HG03378 (cell line): Measurements from ENCODE around the gene STPG3.

Experiments used
- ATAC-seq: cut with Tn5 transposase; IDR thresholded peaks from one replicate; pipeline ENCODE4 v1.9.1; 2021; ENCODE audit warnings: mild to moderate bottlenecking, moderate library complexity; ENCODE audit not compliant: unreplicated experiment

Gene STPG3

GRCh38 chr9:137251194-137251461 is at the start of gene STPG3:
Gene STPG3 (plus strand): TSS chr9:137251286. CDS start chr9:137251287, 1 bp downstream.
- ATAC-seq, result no peak

- no peak for ATAC-seq
Measured at GRCh38 chr9:137202966-137203365, 48.1 kb upstream of the STPG3 start.

- ATAC-seq, result no peak
Measured at GRCh38 chr9:137204731-137205125, 46.4 kb upstream of the STPG3 start.

- no peak for ATAC-seq
Measured at GRCh38 chr9:137205126-137206069, 45.7 kb upstream of the STPG3 start, which contains the start of the genes NDOR1 and TMEM203. Gene NDOR1 (plus strand): TSS chr9:137205700. CDS start chr9:137205778, 78 bp downstream. Gene TMEM203 (minus strand): TSS chr9:137205648. CDS start chr9:137205414, 234 bp downstream.

- no peak for ATAC-seq
Measured at GRCh38 chr9:137206602-137207001, 44.5 kb upstream of the STPG3 start.

- ATAC-seq, result no peak
Measured at GRCh38 chr9:137211532-137211931, 39.6 kb upstream of the STPG3 start.

- no peak for ATAC-seq
Measured at GRCh38 chr9:137212520-137212919, 38.6 kb upstream of the STPG3 start.

GRCh38 chr9:137213160-137214060 is 37.7 kb upstream of the STPG3 start:
- no peak for ATAC-seq

GRCh38 chr9:137214620-137215019 is 36.5 kb upstream of the STPG3 start:
- no peak for ATAC-seq

- no peak for ATAC-seq
Measured at GRCh38 chr9:137215196-137215986, 35.7 kb upstream of the STPG3 start.

- no peak for ATAC-seq
Measured at GRCh38 chr9:137216188-137216965, 34.7 kb upstream of the STPG3 start.

- ATAC-seq, result no peak
Measured at GRCh38 chr9:137217276-137218211, 33.5 kb upstream of the STPG3 start.

GRCh38 chr9:137218212-137218753 is 32.8 kb upstream of the STPG3 start:
- no peak for ATAC-seq

- ATAC-seq, result no peak
Measured at GRCh38 chr9:137218754-137219271, 32.3 kb upstream of the STPG3 start.

- no peak for ATAC-seq
Measured at GRCh38 chr9:137219757-137220316, 31.2 kb upstream of the STPG3 start.

- ATAC-seq, result no peak
Measured at GRCh38 chr9:137220317-137221094, 30.6 kb upstream of the STPG3 start.

GRCh38 chr9:137221095-137221505 is 30.0 kb upstream of the STPG3 start:
- ATAC-seq, result no peak
